ENCODE measurements around the gene DAPK3. TPM values are rescaled to one million over a fixed set of nuclear protein-coding genes. Genes with fewer than 3 reads are reported as not detected.
A peak's percentile ranks its signal among the peaks of the same experiment; 100 is the strongest.

DAPK3 gene
- polyA plus RNA-seq, 2 of the 4 experiments (the other 2 are of a cell fraction): 33.0 to 54.9 TPM

DNA sequence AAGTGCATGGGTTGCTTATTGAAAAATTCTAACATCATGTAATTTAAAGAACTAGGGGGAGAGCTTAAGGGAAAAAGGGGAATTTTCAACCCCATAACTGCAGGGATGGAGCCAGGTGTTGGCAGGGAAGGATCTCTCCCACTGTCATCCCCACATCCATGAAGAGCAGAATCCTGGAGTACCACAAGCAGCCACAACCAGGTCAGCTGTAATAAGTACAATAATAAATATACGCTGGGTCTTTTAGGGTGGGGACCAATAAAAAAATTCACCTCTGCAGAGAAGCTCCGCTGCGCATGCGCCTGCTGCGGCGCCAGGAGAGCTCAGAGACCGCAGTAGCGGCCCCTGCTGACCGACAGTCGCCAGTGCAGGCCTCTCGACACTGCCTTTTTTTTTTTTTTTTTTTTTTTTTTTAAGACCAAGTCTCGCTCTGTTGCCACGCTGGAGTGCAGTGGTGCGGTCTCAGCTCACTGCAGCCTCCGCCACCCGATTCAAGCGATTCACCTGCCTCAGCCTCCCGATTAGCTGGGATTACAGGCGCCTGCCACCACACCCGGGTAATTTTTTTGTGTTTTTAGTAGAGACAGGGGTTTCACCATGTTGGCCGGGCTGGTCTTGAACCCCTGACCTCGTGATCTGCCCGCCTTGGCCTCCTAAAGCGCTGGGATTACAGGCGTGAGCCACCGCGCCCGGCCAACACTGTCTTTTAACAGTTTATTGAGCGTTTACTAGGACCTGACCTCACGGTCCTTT lies 16.9 kb upstream of the DAPK3 start:
- 4% methylated on average over 27 of the region's 30 CpGs for WGBS (ENCODE audit: missing lambda C conversion rate)
- no peak for FAIRE-seq
- DNase-seq (ENCODE audit: low read depth in 1 of 2, low spot score in 1 of 2): peak; percentile 60 to 80
- POLR2A ChIA-PET: interaction anchor here (0.6 to 1.2 kb wide), 4 partner anchors 19 to 939 kb away, joined by 4 to 7 read pairs (median 6); partner anchors contain the start of gene MRPL54
- Histone ChIP-seq H3K4me1 (peaks cover 11% of the 10 kb centered on the region; the same call in 2 of the 3 replicates), H3K9me3 (no peaks in the 10 kb centered on the region), H3K4me3 (peak overlapping the region; percentile 96), H3K27ac (peak overlapping the region; percentile 83 to 97), H3K4me2 (peak overlapping the region; percentile 91)
- peak in 1 of 2 experiments; percentile 7; a peak in 3 of 6 replicates for ATAC-seq
- TF ChIP-seq, protein P1, sequence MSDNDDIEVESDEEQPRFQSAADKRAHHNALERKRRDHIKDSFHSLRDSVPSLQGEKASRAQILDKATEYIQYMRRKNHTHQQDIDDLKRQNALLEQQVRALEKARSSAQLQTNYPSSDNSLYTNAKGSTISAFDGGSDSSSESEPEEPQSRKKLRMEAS (IDR thresholded peaks at IDR 0.05): no peak; the same call in 1 of the 2 replicates
- TF ChIP-seq, protein P2, sequence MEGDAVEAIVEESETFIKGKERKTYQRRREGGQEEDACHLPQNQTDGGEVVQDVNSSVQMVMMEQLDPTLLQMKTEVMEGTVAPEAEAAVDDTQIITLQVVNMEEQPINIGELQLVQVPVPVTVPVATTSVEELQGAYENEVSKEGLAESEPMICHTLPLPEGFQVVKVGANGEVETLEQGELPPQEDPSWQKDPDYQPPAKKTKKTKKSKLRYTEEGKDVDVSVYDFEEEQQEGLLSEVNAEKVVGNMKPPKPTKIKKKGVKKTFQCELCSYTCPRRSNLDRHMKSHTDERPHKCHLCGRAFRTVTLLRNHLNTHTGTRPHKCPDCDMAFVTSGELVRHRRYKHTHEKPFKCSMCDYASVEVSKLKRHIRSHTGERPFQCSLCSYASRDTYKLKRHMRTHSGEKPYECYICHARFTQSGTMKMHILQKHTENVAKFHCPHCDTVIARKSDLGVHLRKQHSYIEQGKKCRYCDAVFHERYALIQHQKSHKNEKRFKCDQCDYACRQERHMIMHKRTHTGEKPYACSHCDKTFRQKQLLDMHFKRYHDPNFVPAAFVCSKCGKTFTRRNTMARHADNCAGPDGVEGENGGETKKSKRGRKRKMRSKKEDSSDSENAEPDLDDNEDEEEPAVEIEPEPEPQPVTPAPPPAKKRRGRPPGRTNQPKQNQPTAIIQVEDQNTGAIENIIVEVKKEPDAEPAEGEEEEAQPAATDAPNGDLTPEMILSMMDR (IDR thresholded peaks at IDR 0.05): peak; percentile 66
- peak in 1 of 2 experiments; percentile 18; a peak in 1 of 5 replicates for TF ChIP-seq RAD21 (conservative IDR thresholded peaks at IDR 0.05 in 1 of 2, IDR thresholded peaks at IDR 0.05 in 1 of 2)
- CTCF ChIA-PET: interaction anchor here (0.6 to 3.7 kb wide), 22 partner anchors 10 to 229 kb away, joined by 3 to 23 read pairs (median 4); partner anchors contain the start of genes CREB3L3, DAPK3 and PIAS4

DNA sequence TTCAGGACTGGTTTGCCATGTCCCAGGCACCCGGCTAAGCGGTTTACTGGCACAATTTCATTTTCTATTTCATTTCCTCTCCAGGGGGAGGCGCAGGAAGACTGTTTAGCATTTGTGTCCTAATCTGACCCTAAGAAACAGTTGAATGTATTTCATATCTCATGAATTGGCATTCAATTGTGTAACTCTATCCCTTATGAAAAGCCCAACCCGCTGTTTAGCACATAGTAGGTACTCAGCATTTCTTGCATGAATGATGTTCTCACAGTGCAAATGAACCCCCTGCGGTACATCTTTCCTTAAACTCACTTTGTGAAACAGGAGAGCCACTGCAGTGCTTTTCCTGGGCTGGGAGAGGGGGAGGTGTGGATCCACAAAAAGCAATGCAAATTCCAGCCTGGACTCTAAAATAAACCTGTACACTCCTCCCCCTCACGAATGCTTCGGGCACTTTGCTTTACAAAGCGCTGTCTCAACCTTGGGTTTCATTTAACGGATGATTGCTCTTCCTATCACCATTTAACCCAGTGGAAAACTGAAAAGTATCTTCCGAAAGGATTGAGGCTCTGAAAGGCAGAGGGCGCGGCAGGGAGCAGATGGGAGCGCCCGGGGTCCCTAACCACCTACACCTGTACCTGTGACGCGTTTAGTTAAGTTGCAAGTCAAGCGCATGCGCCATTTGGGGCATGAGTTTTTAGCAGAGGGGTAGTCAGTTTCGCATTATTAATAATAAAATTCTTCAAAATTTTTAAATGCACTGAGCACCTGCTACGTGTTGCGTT lies 15.6 kb upstream of the DAPK3 start:
- peaks cover 22% of the 10 kb centered on the region; the same call in 2 of the 3 replicates for H3K4me1 ChIP-seq
- WGBS (ENCODE audit: missing lambda C conversion rate): 2% methylated on average over 21 of the region's 21 CpGs
- CTCF ChIA-PET: interaction anchor here (0.6 to 2.7 kb wide), 14 partner anchors 9 to 232 kb away, joined by 3 to 20 read pairs (median 4); no protein-coding TSS in a partner anchor
- peak overlapping the region; percentile 91 for H3K4me2 ChIP-seq
- peak overlapping the region; percentile 83 to 97 for H3K27ac ChIP-seq
- DNase-seq (ENCODE audit: low read depth in 1 of 2, low spot score in 1 of 2) (peak; percentile 51 to 81), ATAC-seq (peak; percentile 46 to 62; a peak in 5 of 6 replicates), FAIRE-seq (no peak)
- TF ChIP-seq TP53 (CRISPR knock-in tag; IDR thresholded peaks at IDR 0.05) (no peak), POLR2A (IDR thresholded peaks at IDR 0.05; ENCODE audit: low read length) (no peak), FOSB (CRISPR knock-in tag; IDR thresholded peaks at IDR 0.05) (no peak), SMC3 (IDR thresholded peaks at IDR 0.05) (peak; percentile 54; the same call in 2 of the 3 replicates), ESRRA (IDR thresholded peaks at IDR 0.05; ENCODE audit: borderline replicate concordance, low read length) (no peak), NFE2L2 (conservative IDR thresholded peaks at IDR 0.05; ENCODE audit: low read length) (no peak), RAD21 (conservative IDR thresholded peaks at IDR 0.05 in 1 of 2, IDR thresholded peaks at IDR 0.05 in 1 of 2) (peak; percentile 55 to 64; a peak in 4 of 5 replicates), TFCP2L1 (CRISPR knock-in tag; IDR thresholded peaks at IDR 0.05) (no peak), CEBPB (IDR thresholded peaks at IDR 0.05) (peak; percentile 14 to 27; a peak in 1 of 4 replicates)
- TF ChIP-seq, protein P2 (IDR thresholded peaks at IDR 0.05): peak; percentile 65
- TF ChIP-seq, protein P3, sequence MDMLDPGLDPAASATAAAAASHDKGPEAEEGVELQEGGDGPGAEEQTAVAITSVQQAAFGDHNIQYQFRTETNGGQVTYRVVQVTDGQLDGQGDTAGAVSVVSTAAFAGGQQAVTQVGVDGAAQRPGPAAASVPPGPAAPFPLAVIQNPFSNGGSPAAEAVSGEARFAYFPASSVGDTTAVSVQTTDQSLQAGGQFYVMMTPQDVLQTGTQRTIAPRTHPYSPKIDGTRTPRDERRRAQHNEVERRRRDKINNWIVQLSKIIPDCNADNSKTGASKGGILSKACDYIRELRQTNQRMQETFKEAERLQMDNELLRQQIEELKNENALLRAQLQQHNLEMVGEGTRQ (IDR thresholded peaks at IDR 0.05): no peak
- peak overlapping the region; percentile 96 for H3K4me3 ChIP-seq
- POLR2A ChIA-PET: interaction anchor here (1.1 to 5.1 kb wide), 2 partner anchors 16 to 154 kb away, joined by 5 to 60 read pairs; partner anchors contain the start of gene DAPK3
- H3K9me3 ChIP-seq: no peaks in the 10 kb centered on the region
